Stimulated activated CD4-positive, alpha-beta T cell treated with anti-CD3 and anti-CD28 coated beads, Interleukin-1b, Interleukin-23, amount 100 ng/mL, for 48 hours (primary cell): ENCODE measurements around the gene SORCS2.
A peak's percentile ranks its signal among the peaks of the same experiment; 100 is the strongest.

ENCODE experiments used
- DNase-seq: peaks from one replicate; pipeline ENCODE4 v3.0.0-alpha.2; 2020

SORCS2 gene

GRCh38 chr4:7648544-7649395 is 456.4 kb downstream of the SORCS2 start:
- no peak for DNase-seq

- no peak for DNase-seq
Observed at GRCh38 chr4:7649411-7649740, 457.0 kb downstream of the SORCS2 start.

- peak; percentile 61 for DNase-seq
Observed at GRCh38 chr4:7649741-7650531, 457.6 kb downstream of the SORCS2 start.

- peak; percentile 11 for DNase-seq
Observed at GRCh38 chr4:7650606-7651385, 458.5 kb downstream of the SORCS2 start.

- DNase-seq: no peak
Observed at GRCh38 chr4:7651461-7651921, 459.2 kb downstream of the SORCS2 start.

- DNase-seq: no peak
Observed at GRCh38 chr4:7652006-7652405, 459.7 kb downstream of the SORCS2 start.

GRCh38 chr4:7652451-7652881 is 460.1 kb downstream of the SORCS2 start:
- no peak for DNase-seq

- no peak for DNase-seq
Observed at GRCh38 chr4:7652906-7653305, 460.6 kb downstream of the SORCS2 start.

- no peak for DNase-seq
Observed at GRCh38 chr4:7653510-7654369, 461.4 kb downstream of the SORCS2 start.

- no peak for DNase-seq
Observed at GRCh38 chr4:7654550-7655445, 462.5 kb downstream of the SORCS2 start.

GRCh38 chr4:7655511-7656243 is 463.3 kb downstream of the SORCS2 start:
- no peak for DNase-seq

GRCh38 chr4:7656244-7656800 is 464.0 kb downstream of the SORCS2 start:
- no peak for DNase-seq

GRCh38 chr4:7657545-7658297 is 465.4 kb downstream of the SORCS2 start:
- DNase-seq: no peak

GRCh38 chr4:7658341-7659204 is 466.2 kb downstream of the SORCS2 start:
- no peak for DNase-seq

GRCh38 chr4:7659429-7660175 is 467.3 kb downstream of the SORCS2 start:
- no peak for DNase-seq

- no peak for DNase-seq
Observed at GRCh38 chr4:7660176-7661039, 468.1 kb downstream of the SORCS2 start.
